A549 (cell line): ENCODE measurements around the gene FLNB. TPM values are rescaled to one million over a fixed set of nuclear protein-coding genes. Genes with fewer than 3 reads are reported as not detected.

Experiments used
- ATAC-seq, 2 experiments: fragments of 200-7000 bp in 1 of 2; fragments of >200 bp in 1 of 2; cut with Nextera tagmentation in 1 of 2; cut with Tn5 transposase in 1 of 2; 3 replicates each; pipeline versions ENCODE4 v1.8.0 to v1.9.1; 2018 to 2020; ENCODE audit warnings: mild to moderate bottlenecking in 1 of 2, moderate library complexity in 1 of 2
- CTCF ChIA-PET: fragments of 300-600 bp; sonication (Branson Sonifier 250); formaldehyde crosslinking; extraction: SDS; loops from one replicate; lab custom pipeline; 2021; ENCODE audit warnings: antibody characterized with exemption, inconsistent platforms; lab: Yijun Ruan, JAX
- POLR2A ChIA-PET: fragments of 350-600 bp; formaldehyde crosslinking; extraction: SDS; loops from one replicate; lab custom pipeline; 2021; ENCODE audit warnings: antibody characterized with exemption, inconsistent platforms; lab: Yijun Ruan, JAX
- DNase-seq, 2 experiments: peaks; one replicate each; pipeline versions ENCODE4 v3.0.0 to v3.0.0-alpha.2; 2011 to 2016; ENCODE audit warnings: low read depth in 1 of 2, low spot score in 1 of 2
- FAIRE-seq: peaks from 2 replicates; lab custom pipeline; 2011; peaks lifted over from hg19 to GRCh38; lab: Jason Lieb, UNC
- H3K27ac ChIP-seq, 2 experiments: fragments of >200 bp; sonication (Bioruptor Twin); formaldehyde crosslinking; 3 replicates each; pipeline ENCODE4 v1.5.1; 2016 to 2017
- H3K4me1 ChIP-seq: fragments of >200 bp; sonication (Bioruptor Twin); formaldehyde crosslinking; 3 replicates; pipeline ENCODE4 v1.6.1; 2016
- H3K4me2 ChIP-seq: fragments of >200 bp; sonication (Bioruptor Twin); formaldehyde crosslinking; 3 replicates; pipeline ENCODE4 v1.6.1; 2016
- H3K4me3 ChIP-seq: fragments of >200 bp; sonication (Bioruptor Twin); formaldehyde crosslinking; 3 replicates; pipeline ENCODE4 v1.5.1; 2016
- H3K9me3 ChIP-seq: fragments of >200 bp; sonication (Bioruptor Twin); formaldehyde crosslinking; 3 replicates; pipeline ENCODE4 v1.6.1; 2016
- BHLHE40 ChIP-seq: IDR thresholded peaks from 2 replicates; pipeline ENCODE4 v1.6.1; 2012; ENCODE audit warnings: low read depth, low read length, inconsistent platforms
- CBX8 ChIP-seq: fragments of 200-600 bp; sonication (generic); IDR thresholded peaks from 2 replicates; pipeline ENCODE4 v1.6.1; 2016
- CEBPB ChIP-seq, 2 experiments: fragments of >200 bp in 1 of 2; sonication (Bioruptor Twin) in 1 of 2; formaldehyde crosslinking in 1 of 2; IDR thresholded peaks; 2 replicates each; pipeline ENCODE4 v1.6.1; 2012 to 2016
- CHD2 ChIP-seq: fragments of 150-350 bp; IDR thresholded peaks from 2 replicates; pipeline ENCODE4 v1.6.1; 2014; ENCODE audit warnings: low read length; ENCODE audit not compliant: partially characterized antibody
- CHD4 ChIP-seq: fragments of 200-600 bp; sonication (generic); IDR thresholded peaks from 2 replicates; pipeline ENCODE4 v1.6.1; 2016; ENCODE audit warnings: antibody characterized with exemption, mild to moderate bottlenecking, borderline replicate concordance
- EHF ChIP-seq: fragments of 250-450 bp; sonication (Bioruptor Pico); IDR thresholded peaks from 2 replicates; pipeline ENCODE4 v1.5.0; 2020; ENCODE audit warnings: mild to moderate bottlenecking
- EHMT2 ChIP-seq: fragments of 200-600 bp; sonication (generic); IDR thresholded peaks from 2 replicates; pipeline ENCODE4 v1.6.1; 2016; ENCODE audit warnings: antibody characterized with exemption, low read depth, mild to moderate bottlenecking, moderate library complexity
- ELK1 ChIP-seq: fragments of 150-350 bp; IDR thresholded peaks from 2 replicates; pipeline ENCODE4 v1.6.1; 2014; ENCODE audit warnings: low read depth, mild to moderate bottlenecking, low read length
- ESRRA ChIP-seq: fragments of 150-350 bp; IDR thresholded peaks from 2 replicates; pipeline ENCODE4 v1.6.1; 2014; ENCODE audit warnings: mild to moderate bottlenecking, low read length, borderline replicate concordance
- FOSB ChIP-seq: fragments of 250-450 bp; sonication (Bioruptor Pico); IDR thresholded peaks from 2 replicates; pipeline ENCODE4 v1.5.0; 2020; ENCODE audit warnings: mild to moderate bottlenecking, moderate library complexity
- GATA3 ChIP-seq: IDR thresholded peaks from 2 replicates; pipeline ENCODE4 v1.6.1; 2012; ENCODE audit warnings: borderline replicate concordance
- HOXB13 ChIP-seq: fragments of 250-450 bp; sonication (Bioruptor Pico); IDR thresholded peaks from 2 replicates; pipeline ENCODE4 v1.5.0; 2020; ENCODE audit warnings: low read depth, mild to moderate bottlenecking, moderate library complexity
- JUNB ChIP-seq: fragments of >200 bp; sonication (Bioruptor Twin); formaldehyde crosslinking; IDR thresholded peaks from 2 replicates; pipeline ENCODE4 v1.6.1; 2016
- KDM1A ChIP-seq: fragments of 200-600 bp; sonication (generic); IDR thresholded peaks from 2 replicates; pipeline ENCODE4 v1.6.1; 2016; ENCODE audit warnings: low read depth, mild to moderate bottlenecking
- KDM5A ChIP-seq: fragments of 200-600 bp; sonication (generic); IDR thresholded peaks from 2 replicates; pipeline ENCODE4 v1.6.1; 2016; ENCODE audit warnings: antibody characterized with exemption, mild to moderate bottlenecking
- NFE2L2 ChIP-seq: fragments of 150-350 bp; conservative IDR thresholded peaks from 2 replicates; pipeline ENCODE4 v1.6.1; 2014; ENCODE audit warnings: low read length
- PBX3 ChIP-seq: IDR thresholded peaks from 2 replicates; pipeline ENCODE4 v1.6.1; 2012
- RARB ChIP-seq: fragments of 250-450 bp; sonication (Bioruptor Pico); IDR thresholded peaks from 2 replicates; pipeline ENCODE4 v1.8.0; 2021; ENCODE audit warnings: mild to moderate bottlenecking, moderate library complexity
- SMC3 ChIP-seq: fragments of >200 bp; sonication (Bioruptor Twin); formaldehyde crosslinking; IDR thresholded peaks from 3 replicates; pipeline ENCODE4 v1.6.1; 2018; ENCODE audit warnings: inconsistent platforms
- TFCP2L1 ChIP-seq: fragments of 250-450 bp; sonication (Bioruptor Pico); IDR thresholded peaks from 2 replicates; pipeline ENCODE4 v1.5.0; 2021; ENCODE audit warnings: mild to moderate bottlenecking
- ZC3H11A ChIP-seq: fragments of 450-650 bp; IDR thresholded peaks from 2 replicates; pipeline ENCODE4 v1.6.1; 2014; ENCODE audit warnings: antibody characterized with exemption, mild to moderate bottlenecking
- ZFP36 ChIP-seq: fragments of 450-650 bp; IDR thresholded peaks from 2 replicates; pipeline ENCODE4 v1.6.1; 2014; ENCODE audit warnings: borderline replicate concordance; ENCODE audit not compliant: partially characterized antibody
- WGBS: methylation state at CpG from one replicate; pipeline ENCODE4 v1.1.6; 2017; ENCODE audit errors: missing lambda C conversion rate; 5-methylcytosine and 5-hydroxymethylcytosine counted together
- polyA plus RNA-seq, 4 experiments: library from polyadenylated mRNA; depleted of rRNA in 3 of 4; stranded (reverse); fragments of >200 nt; fragmentation: RNase III in 1 of 4; extraction: RNeasy Plus Mini Kit Qiagen cat#74134 plus additional on column Dnase treatment in 1 of 4; gene quantifications; 2 replicates in 3 of 4; 3 replicates in 1 of 4; pipeline ENCODE4 v1.2.3, GENCODE V29; 2011 to 2017
- TF ChIP-seq, protein P1 (sequence below): fragments of 250-450 bp; sonication (Bioruptor Pico); IDR thresholded peaks from 2 replicates; pipeline ENCODE4 v1.5.0; 2020; ENCODE audit warnings: low read depth, mild to moderate bottlenecking, moderate library complexity
- TF ChIP-seq, protein P2 (sequence below): IDR thresholded peaks from 2 replicates; pipeline ENCODE4 v1.6.1; 2012
- TF ChIP-seq, protein P3 (sequence below): IDR thresholded peaks from 2 replicates; pipeline ENCODE4 v1.6.1; 2012; ENCODE audit warnings: low read depth, borderline replicate concordance

The FLNB gene
- polyA plus RNA-seq, 2 of the 4 experiments (the other 2 are of a cell fraction): 235 to 439 TPM

- FAIRE-seq (no peak), DNase-seq (no peak), ATAC-seq (no peak)
- peak overlapping the region in 1 of 2 experiments; percentile 59; a peak in 4 of 6 replicates for H3K27ac ChIP-seq
- peaks cover 69% of the 10 kb centered on the region for H3K4me1 ChIP-seq
- no peak for TF ChIP-seq NFE2L2
- no peak for TF ChIP-seq CEBPB (IDR thresholded peaks at IDR 0.05)
- TF ChIP-seq, protein P1, sequence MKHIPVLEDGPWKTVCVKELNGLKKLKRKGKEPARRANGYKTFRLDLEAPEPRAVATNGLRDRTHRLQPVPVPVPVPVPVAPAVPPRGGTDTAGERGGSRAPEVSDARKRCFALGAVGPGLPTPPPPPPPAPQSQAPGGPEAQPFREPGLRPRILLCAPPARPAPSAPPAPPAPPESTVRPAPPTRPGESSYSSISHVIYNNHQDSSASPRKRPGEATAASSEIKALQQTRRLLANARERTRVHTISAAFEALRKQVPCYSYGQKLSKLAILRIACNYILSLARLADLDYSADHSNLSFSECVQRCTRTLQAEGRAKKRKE (CRISPR knock-in tag): no peak
- no peak for TF ChIP-seq ELK1
- H3K4me2 ChIP-seq: no peak overlapping the region
- H3K4me3 ChIP-seq: no peak overlapping the region
- WGBS: 88% methylated on average over 7 of the region's 7 CpGs
- H3K9me3 ChIP-seq: no peaks in the 10 kb centered on the region
- ChIA-PET CTCF (interaction anchor here (0.8 to 3.3 kb wide), 3 partner anchors 8 to 19 kb away, joined by 3 to 17 read pairs (median 3); no protein-coding TSS in a partner anchor), POLR2A (no interaction called here)
Measured at GRCh38 chr3:58158442-58159153, 150.4 kb downstream of the FLNB start.

DNA sequence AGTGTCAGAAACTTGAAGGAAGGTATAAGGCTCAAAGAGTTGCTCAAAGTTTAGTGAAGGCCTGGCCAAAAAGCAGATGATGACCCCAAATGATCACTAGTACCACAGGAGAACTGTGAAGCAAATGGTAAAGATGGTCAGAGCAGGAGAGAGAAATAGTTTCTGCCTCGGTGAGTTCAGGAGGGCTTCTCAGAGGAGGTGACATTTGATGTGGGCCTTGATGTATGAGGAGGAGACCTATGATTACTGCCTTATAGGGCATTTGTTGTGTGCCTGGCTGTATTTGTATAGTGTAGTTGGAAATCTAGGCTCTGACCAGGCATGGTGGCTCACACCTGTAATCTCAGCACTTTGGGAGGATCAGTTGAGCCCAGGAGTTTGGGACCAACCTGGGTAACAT lies 152.2 kb downstream of the FLNB start:
- Histone ChIP-seq H3K4me3 (no peak overlapping the region), H3K27ac (peak overlapping the region; percentile 98), H3K4me1 (peaks cover 78% of the 10 kb centered on the region), H3K4me2 (no peak overlapping the region), H3K9me3 (no peaks in the 10 kb centered on the region)
- 95% methylated on average over 1 of the region's 1 CpG for WGBS
- ChIA-PET CTCF (interaction anchor here (2.2 to 2.5 kb wide), 2 partner anchors 17 to 153 kb away, joined by 5 to 6 read pairs; partner anchors contain the start of gene FLNB), POLR2A (no interaction called here)
- DNase-seq: no peak
- ATAC-seq: no peak
- TF ChIP-seq, protein P2, sequence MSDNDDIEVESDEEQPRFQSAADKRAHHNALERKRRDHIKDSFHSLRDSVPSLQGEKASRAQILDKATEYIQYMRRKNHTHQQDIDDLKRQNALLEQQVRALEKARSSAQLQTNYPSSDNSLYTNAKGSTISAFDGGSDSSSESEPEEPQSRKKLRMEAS: no peak
- TF ChIP-seq ZFP36: peak; percentile 79
- TF ChIP-seq, all 56 proteins: peak for 1
- FAIRE-seq: no peak

DNA sequence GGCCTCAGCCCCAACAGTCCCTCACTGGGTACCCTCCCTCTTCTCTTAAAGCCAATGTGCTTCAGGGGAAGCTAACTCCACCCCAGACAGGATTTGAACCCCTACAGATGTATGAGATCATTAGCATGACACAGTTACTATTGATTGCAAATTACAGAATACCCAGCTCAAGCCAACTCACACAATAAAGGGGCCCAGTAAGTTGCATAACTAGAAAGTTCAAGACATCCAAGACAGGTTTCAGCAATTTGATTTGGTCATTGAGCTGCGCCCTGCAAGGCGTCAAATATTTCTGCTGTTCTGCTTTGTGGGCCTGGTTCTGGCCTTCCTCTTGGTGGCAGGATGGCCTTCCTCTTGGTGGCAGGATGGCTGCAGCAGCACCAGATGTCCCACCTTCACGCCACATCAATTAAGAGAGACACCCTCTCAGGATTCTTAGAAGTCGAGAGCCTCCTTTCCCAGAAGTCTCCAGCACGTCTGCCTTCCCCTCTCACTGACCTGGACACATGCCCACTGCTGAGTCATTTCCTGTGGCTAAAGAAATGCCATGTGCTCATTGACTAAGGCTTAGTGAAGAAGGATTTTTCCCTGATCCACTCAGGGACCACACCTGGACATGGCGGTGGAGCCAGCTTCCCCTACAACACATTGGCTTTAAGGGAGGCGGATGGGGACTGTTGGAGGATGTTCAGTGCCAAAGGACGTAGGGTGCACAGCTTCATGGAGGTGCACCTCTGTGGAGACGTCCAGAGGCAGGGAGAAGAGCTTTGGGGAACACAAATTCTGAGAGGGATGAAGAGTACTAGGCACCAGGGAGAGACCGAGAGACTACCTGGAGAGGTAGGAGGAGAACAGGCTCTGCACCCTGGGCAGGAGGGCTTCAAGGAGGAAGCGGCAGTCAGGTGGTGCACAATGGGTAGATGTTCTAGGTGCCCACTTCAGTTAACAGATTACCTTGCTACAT lies 153.5 kb downstream of the FLNB start:
- no peak for FAIRE-seq
- TF ChIP-seq EHMT2: no peak
- no peak for TF ChIP-seq CHD2
- no peak for TF ChIP-seq ESRRA
- peak; percentile 19 for TF ChIP-seq ZFP36
- TF ChIP-seq HOXB13 (CRISPR knock-in tag): peak; percentile 87
- TF ChIP-seq JUNB: peak; percentile 43; the same call in 1 of the 2 replicates
- peak; percentile 40; the same call in 1 of the 2 replicates for TF ChIP-seq GATA3
- TF ChIP-seq FOSB: no peak; the same call in 1 of the 2 replicates
- TF ChIP-seq SMC3: 0 out of 3 replicates have a peak, but pooled peaks have one; percentile 9
- TF ChIP-seq, protein P3, sequence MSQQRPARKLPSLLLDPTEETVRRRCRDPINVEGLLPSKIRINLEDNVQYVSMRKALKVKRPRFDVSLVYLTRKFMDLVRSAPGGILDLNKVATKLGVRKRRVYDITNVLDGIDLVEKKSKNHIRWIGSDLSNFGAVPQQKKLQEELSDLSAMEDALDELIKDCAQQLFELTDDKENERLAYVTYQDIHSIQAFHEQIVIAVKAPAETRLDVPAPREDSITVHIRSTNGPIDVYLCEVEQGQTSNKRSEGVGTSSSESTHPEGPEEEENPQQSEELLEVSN: peak; percentile 82
- TF ChIP-seq, protein P1 (CRISPR knock-in tag): peak; percentile 66
- no peak for TF ChIP-seq TFCP2L1 (CRISPR knock-in tag)
- TF ChIP-seq CHD4: no peak
- TF ChIP-seq NFE2L2: 0 out of 2 replicates have a peak, but pooled peaks have one; percentile 13
- no peak for TF ChIP-seq BHLHE40
- peak in 1 of 2 experiments; percentile 33; a peak in 1 of 4 replicates for TF ChIP-seq CEBPB (IDR thresholded peaks at IDR 0.05)
- TF ChIP-seq RARB (CRISPR knock-in tag): no peak
- TF ChIP-seq EHF: 0 out of 2 replicates have a peak, but pooled peaks have one; percentile 37
- no peak for TF ChIP-seq KDM1A
- no peak for TF ChIP-seq ZC3H11A
- no peak for TF ChIP-seq PBX3
- no peak for TF ChIP-seq KDM5A
- TF ChIP-seq CBX8: no peak

More for the DNA sequence above, 153.5 kb downstream of the FLNB start:
- DNase-seq (peak; percentile 75 to 89), ATAC-seq (peak; percentile 29 to 31; a peak in 5 of 6 replicates)
- H3K4me2 ChIP-seq: peak overlapping the region; percentile 70
- H3K9me3 ChIP-seq: no peaks in the 10 kb centered on the region
- 63% methylated on average over 9 of the region's 11 CpGs for WGBS
- H3K27ac ChIP-seq: peak overlapping the region; percentile 98
- H3K4me3 ChIP-seq: no peak overlapping the region
- CTCF ChIA-PET: interaction anchor here (1.0 to 2.5 kb wide), 4 partner anchors 10 to 154 kb away, joined by 3 to 6 read pairs (median 4); partner anchors contain the start of gene FLNB
- H3K4me1 ChIP-seq: peaks cover 91% of the 10 kb centered on the region
- POLR2A ChIA-PET: no interaction called here
